ENCODE results near the gene OTOS. TPM values are rescaled to one million over a fixed set of nuclear protein-coding genes. Genes with fewer than 3 reads are reported as not detected.

OTOS gene
- total and polyA plus RNA-seq, 4 donors: not detected

DNA sequence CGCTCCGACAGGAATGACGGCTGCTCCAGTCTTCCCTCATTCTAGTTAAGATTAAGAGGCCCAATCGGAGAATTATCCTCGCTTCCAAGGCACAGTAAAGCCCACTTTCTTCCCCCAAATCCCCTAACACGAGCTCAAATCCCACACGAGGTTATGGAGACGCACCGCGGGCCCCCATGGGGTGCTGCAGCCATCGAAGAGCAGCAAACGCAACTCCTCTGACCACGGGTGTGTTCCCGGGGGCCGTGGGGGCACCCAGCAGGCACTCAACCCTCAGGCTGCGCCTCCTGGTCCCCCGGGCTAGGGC lies 4.8 kb downstream of the OTOS start:
- 1 to 2% methylated on average over 17 of the region's 17 CpGs for WGBS, 2 donors
- ATAC-seq (ENCODE audit: insufficient read depth, low FRiP score) (no peak), DNase-seq (no peak)
- Histone ChIP-seq H3K4me3 (peak overlapping the region; percentile 95), H3K9me3 (ENCODE audit: control insufficient read depth in 4 of 4, insufficient read depth in 3 of 4, low read length in 3 of 4) (no peaks in the 10 kb centered on the region), H3K27ac (ENCODE audit: low read depth in 1 of 2, low read length in 1 of 2) (peak overlapping the region; percentile 56 to 68), H3K27me3 (ENCODE audit: control insufficient read depth in 3 of 3, insufficient read depth in 3 of 3, low read length in 2 of 3) (no peaks in the 10 kb centered on the region), H3K9ac (ENCODE audit: insufficient read depth in 1 of 2, low read length in 2 of 2) (peak overlapping the region; percentile 65 to 85), H3K4me1 (ENCODE audit: control insufficient read depth in 5 of 5, insufficient read depth in 5 of 5, low read length in 5 of 5) (peaks cover 2 to 15% (median 9%) of the 10 kb centered on the region in 5 donors), H3K36me3 (ENCODE audit: control insufficient read depth in 4 of 4, insufficient read depth in 4 of 4, low read length in 4 of 4) (peaks cover 7 to 27% (median 18%) of the 10 kb centered on the region in 4 donors)
- no peak for TF ChIP-seq CTCF (IDR thresholded peaks at IDR 0.05; ENCODE audit: control extremely low read depth, extremely low read depth)

DNA sequence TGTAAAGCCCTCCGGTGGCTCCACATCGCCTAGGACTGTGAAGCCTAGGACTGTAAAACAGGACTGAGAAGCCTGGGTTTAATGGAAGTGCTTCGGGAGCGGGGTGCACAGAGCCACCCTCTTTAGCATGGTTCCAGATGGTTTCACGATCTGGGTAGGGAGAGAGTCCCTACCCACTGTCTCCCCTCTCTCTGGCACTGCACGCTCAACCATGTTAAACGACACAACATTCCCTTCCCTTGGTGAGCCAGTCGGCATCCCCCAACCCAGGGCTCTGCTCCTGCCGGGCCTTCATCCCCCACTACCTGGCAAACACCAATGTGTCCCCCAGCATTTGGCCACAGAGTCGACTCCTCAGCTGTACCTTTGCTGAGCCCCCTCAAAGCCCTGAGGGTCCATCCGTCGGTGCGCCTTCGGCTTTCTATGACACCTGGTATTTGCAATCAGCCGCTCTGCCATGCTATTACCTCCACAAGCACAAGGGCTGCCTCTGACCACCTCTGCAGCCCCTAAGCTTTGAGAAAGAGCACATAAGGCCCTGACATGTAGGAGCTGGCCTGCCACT lies 5.4 kb downstream of the OTOS start:
- H3K27ac ChIP-seq (ENCODE audit: low read depth in 1 of 2, low read length in 1 of 2): no peak overlapping the region
- H3K9ac ChIP-seq (ENCODE audit: insufficient read depth in 1 of 2, low read length in 2 of 2): peak overlapping the region; percentile 14 to 85
- no peak for ATAC-seq (ENCODE audit: insufficient read depth, low FRiP score)
- H3K4me3 ChIP-seq: peak overlapping the region; percentile 95
- H3K27me3 ChIP-seq (ENCODE audit: control insufficient read depth in 3 of 3, insufficient read depth in 3 of 3, low read length in 2 of 3): no peaks in the 10 kb centered on the region
- H3K36me3 ChIP-seq (ENCODE audit: control insufficient read depth in 4 of 4, insufficient read depth in 4 of 4, low read length in 4 of 4): peaks cover 13 to 33% (median 19%) of the 10 kb centered on the region in 4 donors
- 83 to 88% methylated on average over 15 of the region's 15 CpGs for WGBS, 2 donors
- DNase-seq: no peak
- no peaks in the 10 kb centered on the region for H3K9me3 ChIP-seq (ENCODE audit: control insufficient read depth in 4 of 4, insufficient read depth in 3 of 4, low read length in 3 of 4)
- H3K4me1 ChIP-seq (ENCODE audit: control insufficient read depth in 5 of 5, insufficient read depth in 5 of 5, low read length in 5 of 5): peaks cover 2 to 15% (median 9%) of the 10 kb centered on the region in 5 donors
- TF ChIP-seq CTCF (IDR thresholded peaks at IDR 0.05; ENCODE audit: control extremely low read depth, extremely low read depth): no peak

GRCh38 chr2:240134466-240134865 lies 6.0 kb downstream of the OTOS start:
- no peak for ATAC-seq (ENCODE audit: insufficient read depth, low FRiP score)
- Histone ChIP-seq H3K36me3 (ENCODE audit: control insufficient read depth in 4 of 4, insufficient read depth in 4 of 4, low read length in 4 of 4) (peaks cover 15 to 38% (median 21%) of the 10 kb centered on the region in 4 donors), H3K4me1 (ENCODE audit: control insufficient read depth in 5 of 5, insufficient read depth in 5 of 5, low read length in 5 of 5) (peaks cover 2 to 15% (median 9%) of the 10 kb centered on the region in 5 donors), H3K4me3 (no peak overlapping the region), H3K27ac (ENCODE audit: low read depth in 1 of 2, low read length in 1 of 2) (no peak overlapping the region), H3K27me3 (ENCODE audit: control insufficient read depth in 3 of 3, insufficient read depth in 3 of 3, low read length in 2 of 3) (no peaks in the 10 kb centered on the region), H3K9me3 (ENCODE audit: control insufficient read depth in 4 of 4, insufficient read depth in 3 of 4, low read length in 3 of 4) (no peaks in the 10 kb centered on the region), H3K9ac (ENCODE audit: insufficient read depth in 1 of 2, low read length in 2 of 2) (no peak overlapping the region)
- DNase-seq: no peak
- TF ChIP-seq CTCF (IDR thresholded peaks at IDR 0.05; ENCODE audit: control extremely low read depth, extremely low read depth): no peak
- WGBS, 2 donors: 92 to 93% methylated on average over 6 of the region's 6 CpGs

GRCh38 chr2:240133401-240133800 lies 7.1 kb downstream of the OTOS start:
- Histone ChIP-seq H3K4me3 (no peak overlapping the region), H3K9me3 (ENCODE audit: control insufficient read depth in 4 of 4, insufficient read depth in 3 of 4, low read length in 3 of 4) (no peaks in the 10 kb centered on the region), H3K27me3 (ENCODE audit: control insufficient read depth in 3 of 3, insufficient read depth in 3 of 3, low read length in 2 of 3) (no peaks in the 10 kb centered on the region), H3K9ac (ENCODE audit: insufficient read depth in 1 of 2, low read length in 2 of 2) (no peak overlapping the region), H3K36me3 (ENCODE audit: control insufficient read depth in 4 of 4, insufficient read depth in 4 of 4, low read length in 4 of 4) (peaks cover 15 to 47% (median 26%) of the 10 kb centered on the region in 4 donors), H3K4me1 (ENCODE audit: control insufficient read depth in 5 of 5, insufficient read depth in 5 of 5, low read length in 5 of 5) (peaks cover 2 to 15% (median 9%) of the 10 kb centered on the region in 5 donors), H3K27ac (ENCODE audit: low read depth in 1 of 2, low read length in 1 of 2) (no peak overlapping the region)
- no peak for ATAC-seq (ENCODE audit: insufficient read depth, low FRiP score)
- DNase-seq: no peak
- no peak for TF ChIP-seq CTCF (IDR thresholded peaks at IDR 0.05; ENCODE audit: control extremely low read depth, extremely low read depth)
- 92 to 95% methylated on average over 10 of the region's 10 CpGs for WGBS, 2 donors
